ENCODE measurements around the gene MT1G. TPM values are rescaled to one million over a fixed set of nuclear protein-coding genes. Genes with fewer than 3 reads are reported as not detected.
A peak's percentile ranks its signal among the peaks of the same experiment; 100 is the strongest.
"Not testable (repeated sequence)": the region's sequence is repeated elsewhere in the genome, so short reads cannot be mapped to it uniquely, and the experiment has no call there.

The MT1G gene
- total RNA-seq (10 to 100 TPM; 41.0 to 46.8 TPM), polyA plus RNA-seq (not detected)

DNA sequence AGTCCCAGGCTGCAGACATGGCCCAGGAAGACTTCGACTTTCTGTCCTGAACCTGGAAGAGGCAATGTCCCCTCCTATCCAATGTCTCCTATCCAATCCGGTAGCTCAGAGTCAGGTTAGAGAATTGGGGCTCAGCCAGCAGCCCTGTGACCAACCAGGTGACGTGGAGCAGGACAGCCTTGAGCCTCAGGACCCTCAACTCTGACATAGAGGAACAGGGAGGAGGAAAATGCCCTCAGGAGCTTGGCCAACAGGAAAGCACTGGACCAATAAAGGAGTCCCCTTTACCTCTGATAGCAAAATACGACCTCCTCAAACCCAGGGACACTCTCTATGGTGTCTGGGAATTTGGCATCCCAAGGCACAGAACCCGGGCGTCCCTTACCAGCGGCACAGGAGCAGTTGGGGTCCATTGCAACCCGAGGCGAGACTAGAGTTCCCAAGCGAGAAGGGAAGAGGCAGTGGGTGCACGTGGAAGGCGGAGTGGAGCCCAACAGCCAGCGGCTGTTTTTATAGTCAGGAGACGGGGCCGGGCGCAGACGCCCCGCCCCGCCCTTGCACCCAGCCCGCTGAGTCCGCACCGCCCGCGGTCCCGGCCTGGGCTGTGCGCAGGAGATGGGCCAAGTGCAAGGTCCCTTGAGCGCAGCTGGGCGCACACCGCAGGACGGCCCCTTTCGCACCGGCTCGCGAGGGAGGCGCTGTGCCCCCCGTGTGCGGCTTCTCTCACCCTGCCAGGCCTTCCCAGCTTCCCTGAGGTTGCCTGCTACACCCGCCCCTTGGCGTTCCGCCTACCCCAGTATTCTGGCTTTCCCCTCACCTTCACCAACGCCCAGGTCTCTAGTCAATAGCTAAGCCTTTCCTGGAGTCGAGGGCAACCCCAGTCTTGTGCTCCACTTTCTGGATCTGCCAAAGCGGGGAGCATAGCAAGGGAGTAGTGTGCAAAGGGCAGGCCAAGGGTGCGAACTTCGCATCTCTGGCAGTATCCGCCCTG, at the start of gene MT1G:
Gene MT1G (minus strand): TSS at position 485 of the 991 bp plus-strand sequence. CDS start 72 bp downstream, at position 413.
- peaks cover 0 to 13% (median 4%) of the 10 kb centered on the region in 3 donors for H3K36me3 Mint-ChIP-seq
- H3K4me1 Mint-ChIP-seq, result peaks cover 16 to 32% (median 18%) of the 10 kb centered on the region in 3 donors
- peak within 1 kb of the TSS in 4 of 7 donors; percentile 5 to 40 (median 38) for H3K4me3 Mint-ChIP-seq
- peak within 1 kb of the TSS in 1 of 8 donors; percentile 43 for H3K27ac Mint-ChIP-seq
- Histone ChIP-seq H3K27me3 (ENCODE audit: insufficient read depth, low read length, poor library complexity, severe bottlenecking) (peaks cover 40% of the 10 kb centered on the region), H3K36me3 (ENCODE audit: insufficient read depth, low read length) (no peaks in the 10 kb centered on the region), H3K27ac (ENCODE audit: low read depth, low read length) (no peak within 1 kb of the TSS), H3K4me3 (ENCODE audit: low read length) (no peak within 1 kb of the TSS), H3K9me3 (ENCODE audit: low read length) (no peaks in the 10 kb centered on the region), H3K4me1 (ENCODE audit: insufficient read depth, low read length) (peaks cover 13% of the 10 kb centered on the region)
- DNase-seq, result no peak
- ChIA-PET POLR2A (no interaction called here), CTCF (no interaction called here)
- H3K27me3 Mint-ChIP-seq, result peaks cover 39 to 62% of the 10 kb centered on the region in 2 donors
- no peaks in the 10 kb centered on the region for H3K9me3 Mint-ChIP-seq

- not testable (repeated sequence) for H3K27ac Mint-ChIP-seq; H3K4me3 Mint-ChIP-seq; H3K36me3 Mint-ChIP-seq; H3K4me1 ChIP-seq (ENCODE audit: insufficient read depth, low read length); H3K36me3 ChIP-seq (ENCODE audit: insufficient read depth, low read length); H3K4me3 ChIP-seq (ENCODE audit: low read length); H3K27ac ChIP-seq (ENCODE audit: low read depth, low read length); H3K4me1 Mint-ChIP-seq; DNase-seq; H3K9me3 Mint-ChIP-seq; H3K27me3 ChIP-seq (ENCODE audit: insufficient read depth, low read length, poor library complexity, severe bottlenecking); H3K9me3 ChIP-seq (ENCODE audit: low read length); H3K27me3 Mint-ChIP-seq
- CTCF ChIA-PET, result interaction anchor here (1.4 to 4.0 kb wide), 2 partner anchors 9 to 16 kb away, joined by 3 to 11 read pairs; no protein-coding TSS in a partner anchor
- POLR2A ChIA-PET, result interaction anchor here (1.6 kb wide), 1 partner anchor 12 kb away, joined by 5 read pairs; the partner anchor contains the start of gene NUP93
Observed at GRCh38 chr16:56717532-56717931, 49.7 kb upstream of the MT1G start.

- Histone ChIP-seq H3K4me3 (ENCODE audit: low read length) (no peak overlapping the region), H3K27me3 (ENCODE audit: insufficient read depth, low read length, poor library complexity, severe bottlenecking) (no peaks in the 10 kb centered on the region), H3K9me3 (ENCODE audit: low read length) (no peaks in the 10 kb centered on the region), H3K36me3 (ENCODE audit: insufficient read depth, low read length) (no peaks in the 10 kb centered on the region), H3K27ac (ENCODE audit: low read depth, low read length) (no peak overlapping the region), H3K4me1 (ENCODE audit: insufficient read depth, low read length) (no peaks in the 10 kb centered on the region)
- H3K9me3 Mint-ChIP-seq, result no peaks in the 10 kb centered on the region
- H3K27ac Mint-ChIP-seq, result no peak overlapping the region
- peaks cover 0 to 3% (median 2%) of the 10 kb centered on the region in 3 donors for H3K36me3 Mint-ChIP-seq
- POLR2A ChIA-PET, result interaction anchor here (0.6 to 1.6 kb wide), 2 partner anchors 12 to 166 kb away, joined by 3 to 5 read pairs; partner anchors contain the start of gene NUP93
- CTCF ChIA-PET, result interaction anchor here (1.1 to 4.0 kb wide), 3 partner anchors 15 to 235 kb away, joined by 3 to 11 read pairs (median 5); no protein-coding TSS in a partner anchor
- H3K4me1 Mint-ChIP-seq, result peaks cover 2 to 12% (median 11%) of the 10 kb centered on the region in 3 donors
- no peaks in the 10 kb centered on the region for H3K27me3 Mint-ChIP-seq
- DNase-seq, result no peak
- H3K4me3 Mint-ChIP-seq, result no peak overlapping the region
Observed at GRCh38 chr16:56716761-56717160, 48.9 kb upstream of the MT1G start.

DNA sequence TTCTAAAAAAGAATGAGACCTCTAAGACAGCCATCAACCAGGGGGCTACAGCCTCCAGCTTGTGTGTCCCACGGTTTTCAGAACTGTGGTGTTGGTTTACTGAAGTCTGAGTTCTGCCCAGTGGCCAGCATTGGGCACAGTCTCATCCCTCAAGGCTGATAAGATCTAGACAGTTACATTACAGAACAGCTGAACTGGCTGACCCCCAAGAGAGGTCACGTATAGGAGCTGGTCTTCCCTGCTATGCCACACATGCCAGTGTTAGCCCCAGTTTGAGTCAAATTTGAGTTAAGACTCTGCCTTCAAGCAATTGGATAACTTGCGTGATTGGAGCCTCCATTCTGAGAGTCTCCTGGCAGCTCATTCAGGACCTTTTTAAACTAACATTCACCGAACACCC, 47.3 kb upstream of the MT1G start:
- H3K4me1 Mint-ChIP-seq, result peaks cover 14 to 27% (median 25%) of the 10 kb centered on the region in 3 donors
- Histone ChIP-seq H3K27ac (ENCODE audit: low read depth, low read length) (no peak overlapping the region), H3K27me3 (ENCODE audit: insufficient read depth, low read length, poor library complexity, severe bottlenecking) (no peaks in the 10 kb centered on the region), H3K36me3 (ENCODE audit: insufficient read depth, low read length) (no peaks in the 10 kb centered on the region), H3K9me3 (ENCODE audit: low read length) (no peaks in the 10 kb centered on the region), H3K4me3 (ENCODE audit: low read length) (no peak overlapping the region), H3K4me1 (ENCODE audit: insufficient read depth, low read length) (peaks cover 3% of the 10 kb centered on the region)
- H3K27ac Mint-ChIP-seq, result no peak overlapping the region
- CTCF ChIA-PET, result interaction anchor here (2.1 to 4.0 kb wide), 2 partner anchors 13 to 138 kb away, joined by 5 to 11 read pairs; no protein-coding TSS in a partner anchor
- POLR2A ChIA-PET, result no interaction called here
- no peak for DNase-seq
- H3K9me3 Mint-ChIP-seq, result no peaks in the 10 kb centered on the region
- peaks cover 0 to 9% (median 2%) of the 10 kb centered on the region in 3 donors for H3K36me3 Mint-ChIP-seq
- no peaks in the 10 kb centered on the region for H3K27me3 Mint-ChIP-seq
- H3K4me3 Mint-ChIP-seq, result no peak overlapping the region

- no peaks in the 10 kb centered on the region for H3K36me3 ChIP-seq (ENCODE audit: insufficient read depth, low read length)
- POLR2A ChIA-PET, result no interaction called here
- CTCF ChIA-PET, result no interaction called here
- no peak overlapping the region for H3K4me3 ChIP-seq (ENCODE audit: low read length)
- no peak for DNase-seq
- no peaks in the 10 kb centered on the region for H3K9me3 ChIP-seq (ENCODE audit: low read length)
- no peak overlapping the region for H3K27ac ChIP-seq (ENCODE audit: low read depth, low read length)
- Mint-ChIP-seq H3K4me1 (peaks cover 26 to 40% (median 38%) of the 10 kb centered on the region in 3 donors), H3K9me3 (no peaks in the 10 kb centered on the region), H3K27ac (no peak overlapping the region), H3K27me3 (no peaks in the 10 kb centered on the region), H3K36me3 (peaks cover 0 to 9% (median 6%) of the 10 kb centered on the region in 3 donors), H3K4me3 (no peak overlapping the region)
- peaks cover 17% of the 10 kb centered on the region for H3K4me1 ChIP-seq (ENCODE audit: insufficient read depth, low read length)
- no peaks in the 10 kb centered on the region for H3K27me3 ChIP-seq (ENCODE audit: insufficient read depth, low read length, poor library complexity, severe bottlenecking)
Observed at GRCh38 chr16:56713794-56714193, 45.9 kb upstream of the MT1G start.

DNA sequence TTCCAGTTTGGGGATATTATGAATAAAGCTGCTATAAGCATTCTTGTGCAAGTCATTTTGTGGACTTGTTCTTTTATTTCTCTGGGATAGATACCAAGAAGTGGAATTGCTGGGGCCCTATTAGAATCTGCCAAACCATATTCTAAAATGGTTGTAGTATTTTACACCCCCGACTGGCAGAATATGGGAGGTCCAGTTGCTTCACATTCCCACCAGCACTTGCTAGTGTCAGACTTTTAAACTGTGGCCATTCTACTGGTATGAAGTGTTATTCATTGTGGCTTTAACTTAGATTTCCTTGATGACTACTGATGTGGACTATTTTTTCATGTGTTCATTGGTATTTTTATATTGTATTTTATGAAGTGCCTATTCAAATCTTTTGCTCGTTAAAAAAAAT, 44.0 kb upstream of the MT1G start:
- H3K27ac ChIP-seq (ENCODE audit: low read depth, low read length), result no peak overlapping the region
- Mint-ChIP-seq H3K36me3 (peaks cover 0 to 9% (median 6%) of the 10 kb centered on the region in 3 donors), H3K9me3 (no peaks in the 10 kb centered on the region), H3K4me3 (peak overlapping the region in 3 of 7 donors; percentile 43 to 73 (median 61)), H3K27ac (peak overlapping the region in 6 of 8 donors; percentile 3 to 92 (median 65)), H3K27me3 (no peaks in the 10 kb centered on the region), H3K4me1 (peaks cover 37 to 54% (median 52%) of the 10 kb centered on the region in 3 donors)
- H3K9me3 ChIP-seq (ENCODE audit: low read length), result no peaks in the 10 kb centered on the region
- H3K4me1 ChIP-seq (ENCODE audit: insufficient read depth, low read length), result peaks cover 29% of the 10 kb centered on the region
- CTCF ChIA-PET, result no interaction called here
- no peak for DNase-seq
- no peak overlapping the region for H3K4me3 ChIP-seq (ENCODE audit: low read length)
- H3K36me3 ChIP-seq (ENCODE audit: insufficient read depth, low read length), result no peaks in the 10 kb centered on the region
- H3K27me3 ChIP-seq (ENCODE audit: insufficient read depth, low read length, poor library complexity, severe bottlenecking), result no peaks in the 10 kb centered on the region
- POLR2A ChIA-PET, result no interaction called here

DNA sequence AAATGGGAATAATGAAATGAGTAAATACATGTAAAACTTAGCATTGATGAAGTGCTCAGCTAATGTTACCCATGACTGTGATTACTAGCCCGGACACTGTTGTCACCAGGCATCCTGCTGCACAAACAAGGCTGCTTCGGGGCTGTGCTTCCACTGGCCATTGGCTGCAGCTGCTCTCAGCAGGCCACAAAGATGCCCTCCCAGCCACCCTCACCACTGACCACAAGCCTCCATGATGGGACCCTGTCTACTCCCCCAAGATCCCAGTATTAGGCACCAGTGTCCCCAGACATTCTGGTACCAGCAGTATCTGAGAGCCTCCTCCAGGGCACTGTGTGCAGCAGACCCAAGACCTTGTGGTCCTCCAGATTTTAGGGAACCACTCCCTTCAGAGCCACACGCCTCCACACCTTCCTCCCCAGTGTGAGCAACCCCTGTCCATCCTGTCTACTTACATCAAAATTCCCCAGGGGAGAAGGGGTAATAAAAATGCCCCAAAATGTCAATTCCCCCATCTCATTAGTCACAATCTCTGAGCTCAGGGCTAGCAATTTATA, 42.4 kb upstream of the MT1G start:
- Mint-ChIP-seq H3K4me1 (peaks cover 37 to 54% (median 52%) of the 10 kb centered on the region in 3 donors), H3K27me3 (no peaks in the 10 kb centered on the region), H3K27ac (peak overlapping the region; percentile 88 to 97 (median 94)), H3K9me3 (no peaks in the 10 kb centered on the region), H3K4me3 (peak overlapping the region; percentile 86 to 94 (median 88)), H3K36me3 (peaks cover 0 to 9% (median 6%) of the 10 kb centered on the region in 3 donors)
- POLR2A ChIA-PET, result no interaction called here
- Histone ChIP-seq H3K27ac (ENCODE audit: low read depth, low read length) (no peak overlapping the region), H3K27me3 (ENCODE audit: insufficient read depth, low read length, poor library complexity, severe bottlenecking) (no peaks in the 10 kb centered on the region), H3K9me3 (ENCODE audit: low read length) (no peaks in the 10 kb centered on the region), H3K4me1 (ENCODE audit: insufficient read depth, low read length) (peaks cover 29% of the 10 kb centered on the region), H3K4me3 (ENCODE audit: low read length) (no peak overlapping the region), H3K36me3 (ENCODE audit: insufficient read depth, low read length) (no peaks in the 10 kb centered on the region)
- no peak for DNase-seq
- CTCF ChIA-PET, result interaction anchor here (1.2 to 2.3 kb wide), 2 partner anchors 8 to 196 kb away, joined by 4 to 6 read pairs; no protein-coding TSS in a partner anchor
